CD4-positive, CD25-positive, alpha-beta regulatory T cell (primary cell): ENCODE measurements around the gene HRH2. TPM values are rescaled to one million over a fixed set of nuclear protein-coding genes. Genes with fewer than 3 reads are reported as not detected.
A peak's percentile ranks its signal among the peaks of the same experiment; 100 is the strongest.

Experiments used
- ATAC-seq, 2 donors: fragments of 150-1000 bp; cut with Tn5 transposase; one replicate each; pipeline ENCODE4 v1.10.0; 2021; ENCODE audit warnings: low read depth in 2 of 2, moderate number of reproducible peaks in 2 of 2, moderate library complexity in 1 of 2
- DNase-seq, 3 donors: peaks; one replicate each; pipeline versions ENCODE4 v3.0.0 to v3.0.0-alpha.2; 2012 to 2022; ENCODE audit warnings: mixed read lengths in 1 of 3
- H3K27ac ChIP-seq: one replicate; pipeline ENCODE4 v1.7.0; 2013; ENCODE audit warnings: mild to moderate bottlenecking, low read length; ENCODE audit not compliant: insufficient read depth, poor library complexity, severe bottlenecking
- H3K27me3 ChIP-seq: one replicate; pipeline ENCODE4 v1.7.0; 2013; ENCODE audit warnings: low read length; ENCODE audit not compliant: control insufficient read depth, insufficient read depth
- H3K36me3 ChIP-seq: one replicate; pipeline ENCODE4 v1.7.0; 2013; ENCODE audit warnings: mild to moderate bottlenecking, low read length, moderate library complexity; ENCODE audit not compliant: control insufficient read depth, insufficient read depth
- H3K4me1 ChIP-seq: 2 replicates; pipeline ENCODE4 v1.7.0; 2013; ENCODE audit warnings: mild to moderate bottlenecking, low read length; ENCODE audit not compliant: insufficient read depth, control insufficient read depth, poor library complexity, severe bottlenecking
- H3K4me3 ChIP-seq: one replicate; pipeline ENCODE4 v1.7.0; 2013; ENCODE audit warnings: low read depth, mild to moderate bottlenecking, low read length, moderate library complexity
- H3K9me3 ChIP-seq, 2 experiments: 1 replicate in 1 of 2; 2 replicates in 1 of 2; pipeline ENCODE4 v1.7.0; 2013; ENCODE audit warnings: low read length in 2 of 2, mild to moderate bottlenecking in 1 of 2, moderate library complexity in 1 of 2; ENCODE audit not compliant: control insufficient read depth in 2 of 2
- H3K27ac Mint-ChIP-seq, 3 donors: one replicate each; pipeline ENCODE4 v1.8.0; 2020 to 2022; ENCODE audit warnings: mild to moderate bottlenecking in 3 of 3, mixed read lengths in 3 of 3, moderate library complexity in 2 of 3
- H3K27me3 Mint-ChIP-seq: one replicate; pipeline ENCODE4 v1.8.0; 2022; ENCODE audit warnings: mild to moderate bottlenecking, mixed read lengths
- H3K36me3 Mint-ChIP-seq: one replicate; pipeline ENCODE4 v1.8.0; 2020; ENCODE audit warnings: mixed read lengths
- H3K4me1 Mint-ChIP-seq, 4 donors: one replicate each; pipeline ENCODE4 v1.8.0; 2020 to 2022; ENCODE audit warnings: mixed read lengths in 4 of 4, mild to moderate bottlenecking in 1 of 4
- H3K4me3 Mint-ChIP-seq, 4 donors: one replicate each; pipeline ENCODE4 v1.8.0; 2020 to 2022; ENCODE audit warnings: mild to moderate bottlenecking in 4 of 4, mixed read lengths in 4 of 4, moderate library complexity in 3 of 4
- H3K9me3 Mint-ChIP-seq, 7 donors: one replicate each; pipeline ENCODE4 v1.8.0; 2020 to 2022; ENCODE audit warnings: mixed read lengths in 7 of 7, mild to moderate bottlenecking in 3 of 7, moderate library complexity in 2 of 7
- polyA plus RNA-seq, 4 donors: library from polyadenylated mRNA; unstranded; fragments of 300-500 nt; fragmentation: Illumina TruSeq; gene quantifications; one replicate each; pipeline ENCODE4 v1.2.3, GENCODE V29; 2021
- total RNA-seq: library from RNA; stranded (reverse); gene quantifications from one replicate; pipeline ENCODE4 v1.2.3, GENCODE V29; 2022

Gene HRH2
- total and polyA plus RNA-seq, 5 donors from 2014 or later = 1.6 to 7.0 (median 2.1) TPM

GRCh38 chr5:175679411-175679810, 21.5 kb downstream of the HRH2 start:
- H3K4me1 ChIP-seq = no peaks in the 10 kb centered on the region
- H3K4me3 Mint-ChIP-seq = no peak overlapping the region
- no peaks in the 10 kb centered on the region for H3K27me3 Mint-ChIP-seq
- peaks cover 18% of the 10 kb centered on the region for H3K36me3 ChIP-seq
- H3K4me3 ChIP-seq = no peak overlapping the region
- H3K9me3 Mint-ChIP-seq = no peaks in the 10 kb centered on the region
- no peaks in the 10 kb centered on the region for H3K27me3 ChIP-seq
- no peaks in the 10 kb centered on the region for H3K9me3 ChIP-seq
- H3K27ac ChIP-seq = no peak overlapping the region
- H3K4me1 Mint-ChIP-seq = peaks cover 0 to 55% (median 26%) of the 10 kb centered on the region in 4 donors
- no peak for DNase-seq
- peaks cover 39% of the 10 kb centered on the region for H3K36me3 Mint-ChIP-seq
- no peak for ATAC-seq
- peak overlapping the region in 2 of 3 donors; percentile 52 to 84 for H3K27ac Mint-ChIP-seq

GRCh38 chr5:175680020-175680419, 22.1 kb downstream of the HRH2 start:
- H3K27ac Mint-ChIP-seq = peak overlapping the region in 2 of 3 donors; percentile 53 to 84
- no peaks in the 10 kb centered on the region for H3K27me3 Mint-ChIP-seq
- H3K27me3 ChIP-seq = no peaks in the 10 kb centered on the region
- peaks cover 24% of the 10 kb centered on the region for H3K36me3 ChIP-seq
- no peak overlapping the region for H3K4me3 ChIP-seq
- no peak overlapping the region for H3K4me3 Mint-ChIP-seq
- no peak for DNase-seq
- H3K27ac ChIP-seq = no peak overlapping the region
- peaks cover 44% of the 10 kb centered on the region for H3K36me3 Mint-ChIP-seq
- H3K4me1 Mint-ChIP-seq = peaks cover 0 to 55% (median 24%) of the 10 kb centered on the region in 4 donors
- H3K9me3 Mint-ChIP-seq = no peaks in the 10 kb centered on the region
- no peak for ATAC-seq
- no peaks in the 10 kb centered on the region for H3K9me3 ChIP-seq
- no peaks in the 10 kb centered on the region for H3K4me1 ChIP-seq

GRCh38 chr5:175680463-175680862, 22.6 kb downstream of the HRH2 start:
- H3K27ac ChIP-seq = no peak overlapping the region
- DNase-seq = no peak
- H3K4me1 ChIP-seq = no peaks in the 10 kb centered on the region
- peaks cover 0 to 51% (median 20%) of the 10 kb centered on the region in 4 donors for H3K4me1 Mint-ChIP-seq
- H3K9me3 ChIP-seq = no peaks in the 10 kb centered on the region
- H3K9me3 Mint-ChIP-seq = no peaks in the 10 kb centered on the region
- no peak overlapping the region for H3K4me3 Mint-ChIP-seq
- ATAC-seq = no peak
- no peaks in the 10 kb centered on the region for H3K27me3 ChIP-seq
- H3K36me3 Mint-ChIP-seq = peaks cover 39% of the 10 kb centered on the region
- no peak overlapping the region for H3K4me3 ChIP-seq
- H3K27ac Mint-ChIP-seq = peak overlapping the region in 2 of 3 donors; percentile 72 to 84
- H3K36me3 ChIP-seq = peaks cover 28% of the 10 kb centered on the region
- H3K27me3 Mint-ChIP-seq = no peaks in the 10 kb centered on the region

GRCh38 chr5:175681045-175681967, 23.4 kb downstream of the HRH2 start:
- Histone ChIP-seq H3K27me3 (no peaks in the 10 kb centered on the region), H3K9me3 (no peaks in the 10 kb centered on the region), H3K4me1 (no peaks in the 10 kb centered on the region), H3K27ac (no peak overlapping the region), H3K36me3 (peaks cover 33% of the 10 kb centered on the region), H3K4me3 (no peak overlapping the region)
- no peak overlapping the region for H3K4me3 Mint-ChIP-seq
- DNase-seq = no peak
- peaks cover 0 to 49% (median 18%) of the 10 kb centered on the region in 4 donors for H3K4me1 Mint-ChIP-seq
- no peaks in the 10 kb centered on the region for H3K9me3 Mint-ChIP-seq
- peaks cover 35% of the 10 kb centered on the region for H3K36me3 Mint-ChIP-seq
- H3K27me3 Mint-ChIP-seq = no peaks in the 10 kb centered on the region
- peak overlapping the region; percentile 16 to 84 (median 40) for H3K27ac Mint-ChIP-seq
- ATAC-seq = no peak

- DNase-seq (no peak), ATAC-seq (no peak)
- no peaks in the 10 kb centered on the region for H3K27me3 Mint-ChIP-seq
- Histone ChIP-seq H3K4me1 (no peaks in the 10 kb centered on the region), H3K36me3 (peaks cover 33% of the 10 kb centered on the region), H3K9me3 (no peaks in the 10 kb centered on the region), H3K27me3 (no peaks in the 10 kb centered on the region), H3K4me3 (no peak overlapping the region), H3K27ac (no peak overlapping the region)
- no peak overlapping the region for H3K4me3 Mint-ChIP-seq
- peaks cover 35% of the 10 kb centered on the region for H3K36me3 Mint-ChIP-seq
- H3K4me1 Mint-ChIP-seq = peaks cover 0 to 43% (median 17%) of the 10 kb centered on the region in 4 donors
- H3K27ac Mint-ChIP-seq = peak overlapping the region in 1 of 3 donors; percentile 84
- no peaks in the 10 kb centered on the region for H3K9me3 Mint-ChIP-seq
Measured at GRCh38 chr5:175681968-175682340, 24.1 kb downstream of the HRH2 start.

- peaks cover 36% of the 10 kb centered on the region for H3K36me3 Mint-ChIP-seq
- H3K9me3 Mint-ChIP-seq = no peaks in the 10 kb centered on the region
- no peak for ATAC-seq
- no peaks in the 10 kb centered on the region for H3K27me3 ChIP-seq
- peak overlapping the region in 2 of 3 donors; percentile 38 to 62 for H3K27ac Mint-ChIP-seq
- peaks cover 0 to 37% (median 14%) of the 10 kb centered on the region in 4 donors for H3K4me1 Mint-ChIP-seq
- no peak overlapping the region for H3K4me3 ChIP-seq
- no peaks in the 10 kb centered on the region for H3K27me3 Mint-ChIP-seq
- H3K9me3 ChIP-seq = no peaks in the 10 kb centered on the region
- H3K27ac ChIP-seq = no peak overlapping the region
- H3K4me1 ChIP-seq = no peaks in the 10 kb centered on the region
- H3K4me3 Mint-ChIP-seq = no peak overlapping the region
- DNase-seq = no peak
- peaks cover 33% of the 10 kb centered on the region for H3K36me3 ChIP-seq
Measured at GRCh38 chr5:175682664-175683063, 24.8 kb downstream of the HRH2 start.

GRCh38 chr5:175683231-175683630, 25.4 kb downstream of the HRH2 start:
- ATAC-seq (no peak), DNase-seq (no peak)
- Histone ChIP-seq H3K4me3 (no peak overlapping the region), H3K27me3 (no peaks in the 10 kb centered on the region), H3K36me3 (peaks cover 38% of the 10 kb centered on the region), H3K9me3 (no peaks in the 10 kb centered on the region), H3K4me1 (no peaks in the 10 kb centered on the region), H3K27ac (no peak overlapping the region)
- Mint-ChIP-seq H3K9me3 (no peaks in the 10 kb centered on the region), H3K27me3 (no peaks in the 10 kb centered on the region), H3K27ac (peak overlapping the region in 1 of 3 donors; percentile 72), H3K4me3 (no peak overlapping the region), H3K4me1 (peaks cover 0 to 34% (median 10%) of the 10 kb centered on the region in 4 donors), H3K36me3 (peaks cover 36% of the 10 kb centered on the region)
